ENCODE results near the gene ZFHX3. TPM values are rescaled to one million over a fixed set of nuclear protein-coding genes. Genes with fewer than 3 reads are reported as not detected.

ZFHX3 gene
- total and polyA plus RNA-seq, 2 donors (not counting 1 experiment from before 2014, with no cell fraction given): 0.54 to 6.6 TPM

DNA sequence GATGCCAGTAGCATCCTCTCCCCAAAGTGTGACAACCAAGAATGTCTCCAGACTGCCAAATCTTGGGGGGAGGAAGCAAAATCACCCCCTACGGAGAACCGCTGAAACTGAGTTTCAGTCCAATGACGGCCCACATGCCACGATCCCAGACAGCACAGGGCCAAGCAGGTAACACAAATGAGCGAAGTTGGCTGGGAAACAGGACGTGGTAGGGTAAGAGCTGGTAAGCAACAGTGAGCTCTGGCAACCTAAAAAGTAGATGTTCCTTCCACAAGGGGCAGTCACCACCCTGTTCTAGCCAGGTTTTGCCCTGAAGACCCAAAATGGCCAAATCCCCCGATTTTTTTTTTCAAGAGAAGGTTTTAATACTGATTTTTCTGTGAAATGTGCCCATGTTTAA lies 25.4 kb downstream of the ZFHX3 start:
- ATAC-seq (ENCODE audit: low read depth): no peak
- Histone ChIP-seq H3K27ac (ENCODE audit: low read length in 2 of 2) (no peak overlapping the region), H3K79me2 (ENCODE audit: control insufficient read depth, insufficient read depth, low read length) (peaks cover 18% of the 10 kb centered on the region), H4K20me1 (ENCODE audit: control insufficient read depth, insufficient read depth, low read length, poor library complexity, severe bottlenecking) (no peaks in the 10 kb centered on the region), H3K4me1 (ENCODE audit: control insufficient read depth in 2 of 2, insufficient read depth in 2 of 2, low read length in 2 of 2) (no peaks in the 10 kb centered on the region), H3K4me3 (ENCODE audit: control extremely low read depth in 1 of 5, extremely low read depth in 1 of 5, insufficient read depth in 1 of 5, low read depth in 2 of 5, low read length in 4 of 5) (no peak overlapping the region), H3K9ac (ENCODE audit: low read length) (no peak overlapping the region), H3K9me3 (ENCODE audit: control extremely low read depth in 1 of 3, control insufficient read depth in 2 of 3, insufficient read depth in 1 of 3, low read length in 2 of 3) (no peaks in the 10 kb centered on the region), H3K4me2 (replicated peaks; ENCODE audit: low read depth, low read length, poor library complexity, severe bottlenecking) (no peak overlapping the region), H3K27me3 (replicated peaks in 1 of 4; ENCODE audit: control extremely low read depth in 1 of 4, control insufficient read depth in 3 of 4, insufficient read depth in 4 of 4, low read length in 3 of 4) (no peaks in the 10 kb centered on the region), H3K36me3 (replicated peaks in 1 of 2; ENCODE audit: control extremely low read depth in 1 of 2, control insufficient read depth in 1 of 2, extremely low read depth in 1 of 2, insufficient read depth in 2 of 2, low read length in 1 of 2) (no peaks in the 10 kb centered on the region), H2AFZ (ENCODE audit: insufficient read depth, low read depth, low read length, poor library complexity, severe bottlenecking) (no peak overlapping the region)
- H3K4me1 Mint-ChIP-seq: no peaks in the 10 kb centered on the region
- ChIA-PET CTCF (no interaction called here), POLR2A (no interaction called here)
- no peak for DNase-seq
- TF ChIP-seq, protein P1, sequence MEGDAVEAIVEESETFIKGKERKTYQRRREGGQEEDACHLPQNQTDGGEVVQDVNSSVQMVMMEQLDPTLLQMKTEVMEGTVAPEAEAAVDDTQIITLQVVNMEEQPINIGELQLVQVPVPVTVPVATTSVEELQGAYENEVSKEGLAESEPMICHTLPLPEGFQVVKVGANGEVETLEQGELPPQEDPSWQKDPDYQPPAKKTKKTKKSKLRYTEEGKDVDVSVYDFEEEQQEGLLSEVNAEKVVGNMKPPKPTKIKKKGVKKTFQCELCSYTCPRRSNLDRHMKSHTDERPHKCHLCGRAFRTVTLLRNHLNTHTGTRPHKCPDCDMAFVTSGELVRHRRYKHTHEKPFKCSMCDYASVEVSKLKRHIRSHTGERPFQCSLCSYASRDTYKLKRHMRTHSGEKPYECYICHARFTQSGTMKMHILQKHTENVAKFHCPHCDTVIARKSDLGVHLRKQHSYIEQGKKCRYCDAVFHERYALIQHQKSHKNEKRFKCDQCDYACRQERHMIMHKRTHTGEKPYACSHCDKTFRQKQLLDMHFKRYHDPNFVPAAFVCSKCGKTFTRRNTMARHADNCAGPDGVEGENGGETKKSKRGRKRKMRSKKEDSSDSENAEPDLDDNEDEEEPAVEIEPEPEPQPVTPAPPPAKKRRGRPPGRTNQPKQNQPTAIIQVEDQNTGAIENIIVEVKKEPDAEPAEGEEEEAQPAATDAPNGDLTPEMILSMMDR (IDR thresholded peaks at IDR 0.05): no peak
- no peak for TF ChIP-seq EZH2 (IDR thresholded peaks at IDR 0.05; ENCODE audit: borderline replicate concordance, insufficient read depth, low read depth, low read length, poor library complexity, severe bottlenecking)
- intact Hi-C loops (cut with micrococcal nuclease): no loop called here
- 93% methylated on average over 7 of the region's 7 CpGs for WGBS (ENCODE audit: insufficient coverage)
- no peak overlapping the region for H3K4me3 Mint-ChIP-seq
- no peak overlapping the region for H3K27ac Mint-ChIP-seq
- H3K9me3 Mint-ChIP-seq (ENCODE audit: insufficient read depth): no peaks in the 10 kb centered on the region
- H3K27me3 Mint-ChIP-seq: no peaks in the 10 kb centered on the region

DNA sequence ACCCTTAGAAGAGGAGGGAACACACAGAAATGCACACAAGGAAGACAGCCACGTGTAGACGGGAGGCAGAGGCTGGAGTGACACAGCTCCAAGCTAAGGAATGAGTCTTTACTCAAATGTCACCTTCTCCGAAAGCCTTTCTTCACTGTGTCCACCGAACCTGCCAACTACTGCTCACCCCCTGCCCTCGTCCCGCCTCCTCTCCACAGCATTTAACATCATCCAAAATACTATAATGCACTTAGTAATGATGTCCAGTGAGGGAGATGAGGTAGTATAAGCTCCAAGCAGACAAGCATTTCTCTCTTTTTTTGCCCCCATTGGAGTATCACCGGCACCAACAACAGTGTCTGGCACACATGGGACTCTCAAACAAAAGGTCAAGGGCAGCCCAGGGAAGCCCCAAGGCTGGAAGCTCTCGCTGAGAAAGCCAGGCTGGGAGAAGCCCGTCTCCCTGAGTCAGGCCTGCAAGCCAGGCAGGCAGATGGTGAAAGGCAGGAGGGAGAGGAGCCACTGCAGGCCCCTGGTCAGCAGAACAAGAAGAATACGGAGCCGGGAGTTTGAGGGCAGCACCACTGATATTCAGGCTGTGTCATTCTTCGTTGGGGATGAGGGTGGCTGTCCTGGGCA lies 25.9 kb downstream of the ZFHX3 start:
- H3K4me1 Mint-ChIP-seq: peaks cover 1% of the 10 kb centered on the region
- Histone ChIP-seq H3K4me2 (replicated peaks; ENCODE audit: low read depth, low read length, poor library complexity, severe bottlenecking) (no peak overlapping the region), H3K4me1 (ENCODE audit: control insufficient read depth in 2 of 2, insufficient read depth in 2 of 2, low read length in 2 of 2) (no peaks in the 10 kb centered on the region), H4K20me1 (ENCODE audit: control insufficient read depth, insufficient read depth, low read length, poor library complexity, severe bottlenecking) (no peaks in the 10 kb centered on the region), H3K79me2 (ENCODE audit: control insufficient read depth, insufficient read depth, low read length) (peaks cover 18% of the 10 kb centered on the region), H3K9me3 (ENCODE audit: control extremely low read depth in 1 of 3, control insufficient read depth in 2 of 3, insufficient read depth in 1 of 3, low read length in 2 of 3) (no peaks in the 10 kb centered on the region), H3K4me3 (ENCODE audit: control extremely low read depth in 1 of 5, extremely low read depth in 1 of 5, insufficient read depth in 1 of 5, low read depth in 2 of 5, low read length in 4 of 5) (no peak overlapping the region), H3K36me3 (replicated peaks in 1 of 2; ENCODE audit: control extremely low read depth in 1 of 2, control insufficient read depth in 1 of 2, extremely low read depth in 1 of 2, insufficient read depth in 2 of 2, low read length in 1 of 2) (no peaks in the 10 kb centered on the region), H3K27me3 (replicated peaks in 1 of 4; ENCODE audit: control extremely low read depth in 1 of 4, control insufficient read depth in 3 of 4, insufficient read depth in 4 of 4, low read length in 3 of 4) (no peaks in the 10 kb centered on the region), H2AFZ (ENCODE audit: insufficient read depth, low read depth, low read length, poor library complexity, severe bottlenecking) (no peak overlapping the region), H3K9ac (ENCODE audit: low read length) (no peak overlapping the region), H3K27ac (ENCODE audit: low read length in 2 of 2) (no peak overlapping the region)
- H3K27ac Mint-ChIP-seq: no peak overlapping the region
- H3K4me3 Mint-ChIP-seq: no peak overlapping the region
- no peak for TF ChIP-seq EZH2 (IDR thresholded peaks at IDR 0.05; ENCODE audit: borderline replicate concordance, insufficient read depth, low read depth, low read length, poor library complexity, severe bottlenecking)
- TF ChIP-seq, protein P1 (IDR thresholded peaks at IDR 0.05): no peak
- no peaks in the 10 kb centered on the region for H3K27me3 Mint-ChIP-seq
- no peak for DNase-seq
- ATAC-seq (ENCODE audit: low read depth): no peak
- ChIA-PET POLR2A (no interaction called here), CTCF (no interaction called here)
- intact Hi-C loops (cut with micrococcal nuclease): no loop called here
- H3K9me3 Mint-ChIP-seq (ENCODE audit: insufficient read depth): no peaks in the 10 kb centered on the region
- WGBS (ENCODE audit: insufficient coverage): 93% methylated on average over 8 of the region's 12 CpGs

All from B cell (primary cell).